Measurements from ENCODE around the gene PON3.

- TF ChIP-seq POLR2AphosphoS5 (IDR thresholded peaks at IDR 0.05; ENCODE audit: low read depth) (no peak), CREB1 (CRISPR knock-in tag; IDR thresholded peaks at IDR 0.05; ENCODE audit: low read depth) (no peak), ETS1 (IDR thresholded peaks at IDR 0.05) (no peak), EZH2 (IDR thresholded peaks at IDR 0.05; ENCODE audit: low read depth, unreplicated experiment) (no peak), CTCF (conservative IDR thresholded peaks at IDR 0.05; ENCODE audit: low read depth in 2 of 2) (no peak), REST (IDR thresholded peaks at IDR 0.05; ENCODE audit: unreplicated experiment) (no peak), STAT1 (IDR thresholded peaks at IDR 0.05; ENCODE audit: unreplicated experiment) (no peak)
These were observed 44.3 kb upstream of the PON3 start for GRCh38 chr7:95440394-95441038.
